Lung (tissue), 4 donors: Measurements from ENCODE around the gene LIPF. TPM values are rescaled to one million over a fixed set of nuclear protein-coding genes. Genes with fewer than 3 reads are reported as not detected.

Source experiments
- polyA plus RNA-seq, 2 donors: library from polyadenylated mRNA; stranded (reverse); fragments of 200-250 nt; gene quantifications; one replicate each; pipeline ENCODE4 v1.2.1, GENCODE V29; 2013
- total RNA-seq, 2 donors: library from RNA; depleted of rRNA in 1 of 2; stranded (reverse); fragments of >200 nt in 1 of 2; gene quantifications; one replicate each; pipeline ENCODE4 v1.2.1, GENCODE V29; 2014 to 2021
- donor health status: Bipolar disorder and iron deficiency.
- donor health status: healthy.
- donor health status: DM: yes; HTN: yes; CAD: no.

The LIPF gene
- total and polyA plus RNA-seq, 4 donors: 0.22 TPM; not detected in 3

Other genes starting within 250 kb of the LIPF start
- gene RNLS, start 81.1 kb upstream of the LIPF start, total RNA-seq: 10 to 100 TPM in 1 of 2 donors, 1 to 10 TPM in 1; 8.9 to 11.6 TPM
- 1 to 10 TPM; 5.8 to 7.0 TPM for gene RNLS, start 81.1 kb upstream of the LIPF start, polyA plus RNA-seq
- gene LIPJ, start 77.7 kb upstream of the LIPF start, total RNA-seq: under 1 TPM in 1 of 2 donors, not detected in 1; 0.14 TPM
- under 1 TPM; 0.02 to 0.12 TPM for gene LIPJ, start 77.7 kb upstream of the LIPF start, polyA plus RNA-seq
- not detected for gene LIPK, start 41.8 kb downstream of the LIPF start, total RNA-seq
- not detected for gene LIPK, start 41.8 kb downstream of the LIPF start, polyA plus RNA-seq
- under 1 TPM; 0.34 to 0.55 TPM for gene LIPN, start 95.6 kb downstream of the LIPF start, total RNA-seq
- gene LIPN, start 95.6 kb downstream of the LIPF start, polyA plus RNA-seq: 1 to 10 TPM in 1 of 2 donors, not detected in 1; 2.6 TPM
- not detected for gene LIPM, start 138.3 kb downstream of the LIPF start, total RNA-seq
- not detected for gene LIPM, start 138.3 kb downstream of the LIPF start, polyA plus RNA-seq
- gene ANKRD22, start 187.4 kb downstream of the LIPF start, total RNA-seq: 1 to 10 TPM; 2.6 to 4.3 TPM
- gene ANKRD22, start 187.4 kb downstream of the LIPF start, polyA plus RNA-seq: 10 to 100 TPM in 1 of 2 donors, 1 to 10 TPM in 1; 1.1 to 23.1 TPM
- 10 to 100 TPM in 1 of 2 donors, 1 to 10 TPM in 1; 7.4 to 24.5 TPM for gene STAMBPL1, start 215.8 kb downstream of the LIPF start, total RNA-seq
- 1 to 10 TPM; 1.7 to 2.7 TPM for gene STAMBPL1, start 215.8 kb downstream of the LIPF start, polyA plus RNA-seq